GM19351 (cell line): Measurements from ENCODE around the gene DNAJA1.
"Not testable (repeated sequence)": the region's sequence is repeated elsewhere in the genome, so short reads cannot be mapped to it uniquely, and the experiment has no call there.

Source experiments
- ATAC-seq: cut with Tn5 transposase; IDR thresholded peaks from one replicate; pipeline ENCODE4 v1.9.1; 2021; ENCODE audit warnings: mild to moderate bottlenecking, moderate library complexity; ENCODE audit not compliant: unreplicated experiment

The DNAJA1 gene

GRCh38 chr9:33080534-33080933 is 55.5 kb downstream of the DNAJA1 start:
- no peak for ATAC-seq

GRCh38 chr9:33081128-33081851 is 56.2 kb downstream of the DNAJA1 start:
- peak; percentile 45 for ATAC-seq

GRCh38 chr9:33082128-33082527 is 57.1 kb downstream of the DNAJA1 start:
- no peak for ATAC-seq

GRCh38 chr9:33082538-33083326 is 57.7 kb downstream of the DNAJA1 start:
- ATAC-seq: peak; percentile 40

GRCh38 chr9:33085672-33086071 is 60.6 kb downstream of the DNAJA1 start:
- ATAC-seq: not testable (repeated sequence)
